ENCODE measurements around the gene PXMP4.

DNA sequence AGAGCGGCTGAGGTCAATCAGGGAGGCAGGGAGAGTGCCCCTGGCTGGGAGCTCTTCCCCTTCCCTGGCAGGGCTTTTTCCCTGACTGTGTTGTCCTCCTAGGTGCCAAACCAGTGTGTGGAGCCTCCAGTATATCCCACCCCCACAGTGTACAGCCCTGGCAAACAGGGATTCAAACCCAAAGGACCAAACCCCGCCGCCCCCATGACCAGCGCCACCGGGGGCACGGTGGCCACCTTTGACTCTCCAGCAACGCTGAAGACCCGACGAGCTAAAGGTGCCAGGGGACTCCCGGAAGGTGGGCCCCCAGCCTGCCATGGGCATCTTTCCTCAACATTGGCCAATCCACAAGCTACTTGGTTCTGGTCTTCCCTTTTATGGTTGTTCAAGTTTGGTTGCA, 36.9 kb upstream of the PXMP4 start:
- TF ChIP-seq CTCF (IDR thresholded peaks at IDR 0.05) = no peak
- TF ChIP-seq POLR2A (IDR thresholded peaks at IDR 0.05) = no peak
